Breast epithelium (tissue), 4 donors: Measurements from ENCODE around the gene DOCK11. TPM values are rescaled to one million over a fixed set of nuclear protein-coding genes. Genes with fewer than 3 reads are reported as not detected.
A peak's percentile ranks its signal among the peaks of the same experiment; 100 is the strongest.

Source experiments
- DNase-seq, 2 donors: peaks; one replicate each; pipeline ENCODE4 v3.0.0-alpha.2; 2019; ENCODE audit warnings: low spot score in 2 of 2
- H3K27ac ChIP-seq, 2 donors: fragments of 200-600 bp; sonication (generic) in 1 of 2; one replicate each; pipeline ENCODE4 v1.5.1; 2016 to 2019; ENCODE audit warnings: mild to moderate bottlenecking in 1 of 2
- H3K27me3 ChIP-seq, 2 donors: fragments of 200-600 bp; sonication (generic) in 1 of 2; one replicate each; pipeline versions ENCODE4 v1.5.1 to v1.6.0; 2017 to 2019; ENCODE audit warnings: control low read depth in 1 of 2, mild to moderate bottlenecking in 1 of 2
- H3K36me3 ChIP-seq: fragments of 200-600 bp; one replicate; pipeline ENCODE4 v1.5.1; 2019
- H3K4me1 ChIP-seq, 2 donors: fragments of 200-600 bp; sonication (generic); one replicate each; pipeline ENCODE4 v1.5.1; 2016 to 2019; ENCODE audit warnings: control low read depth in 1 of 2
- H3K4me3 ChIP-seq, 3 donors: fragments of 200-600 bp; sonication (generic); 1 replicate in 2 of 3; 2 replicates in 1 of 3; pipeline ENCODE4 v1.5.1; 2016 to 2019; ENCODE audit warnings: mild to moderate bottlenecking in 3 of 3, moderate library complexity in 2 of 3
- H3K9me3 ChIP-seq, 2 donors: fragments of 200-600 bp; sonication (generic) in 1 of 2; one replicate each; pipeline ENCODE4 v1.5.1; 2016 to 2019; ENCODE audit warnings: control low read depth in 1 of 2
- CTCF ChIP-seq, 3 donors: fragments of 450-650 bp; IDR thresholded peaks; one replicate each; pipeline ENCODE4 v1.5.1; 2016 to 2017; ENCODE audit warnings: antibody characterized with exemption in 3 of 3, mild to moderate bottlenecking in 3 of 3, moderate library complexity in 3 of 3
- POLR2A ChIP-seq: fragments of 450-650 bp; IDR thresholded peaks from one replicate; pipeline ENCODE4 v1.6.1; 2016; ENCODE audit warnings: antibody characterized with exemption, mild to moderate bottlenecking, moderate library complexity
- POLR2AphosphoS5 ChIP-seq, 3 donors: sonication (generic); formaldehyde crosslinking; IDR thresholded peaks; one replicate each; pipeline ENCODE4 v1.6.1; 2017; ENCODE audit warnings: antibody characterized with exemption in 3 of 3
- intact Hi-C: fragments of 100-400 bp; cut with DNase I; formaldehyde crosslinking; loops from one replicate; pipeline ENCODE4 v1.15.1; 2023; ENCODE audit warnings: low total_unique reads
- total RNA-seq, 3 donors: library from RNA; depleted of rRNA; stranded (reverse); fragments of >200 nt; gene quantifications; one replicate each; pipeline ENCODE4 v1.1.0, GENCODE V29; 2016

DOCK11 gene
- total RNA-seq, 3 donors from 2014 or later = 25.3 to 138 (median 26.9) TPM

DNA sequence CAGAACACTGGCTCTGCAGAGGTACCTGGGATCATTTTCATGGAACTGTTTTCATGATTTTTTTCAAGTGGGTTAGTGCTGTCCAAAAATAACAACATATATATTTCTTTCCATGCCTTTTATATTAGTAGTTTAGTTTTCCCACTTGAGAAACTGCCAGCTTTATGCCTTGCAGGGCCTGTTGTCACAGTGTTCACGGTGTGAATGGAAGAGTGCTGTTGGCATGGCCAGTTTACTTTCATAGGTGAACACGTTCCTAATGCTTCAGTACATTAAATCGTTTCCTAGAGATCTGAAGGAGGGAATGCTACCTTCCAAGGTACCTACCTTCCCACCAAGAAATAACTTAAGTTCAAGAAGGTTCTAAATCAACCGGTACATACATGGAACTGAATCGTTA lies 12.6 kb downstream of the DOCK11 start:
- intact Hi-C loops = no loop called here
- no peak for DNase-seq
- Histone ChIP-seq H3K27me3 (peaks cover 0 to 19% of the 10 kb centered on the region in 2 donors), H3K9me3 (no peaks in the 10 kb centered on the region), H3K36me3 (no peaks in the 10 kb centered on the region), H3K4me1 (no peaks in the 10 kb centered on the region), H3K4me3 (no peak overlapping the region), H3K27ac (no peak overlapping the region)
- no peak for TF ChIP-seq CTCF (IDR thresholded peaks at IDR 0.05)

DNA sequence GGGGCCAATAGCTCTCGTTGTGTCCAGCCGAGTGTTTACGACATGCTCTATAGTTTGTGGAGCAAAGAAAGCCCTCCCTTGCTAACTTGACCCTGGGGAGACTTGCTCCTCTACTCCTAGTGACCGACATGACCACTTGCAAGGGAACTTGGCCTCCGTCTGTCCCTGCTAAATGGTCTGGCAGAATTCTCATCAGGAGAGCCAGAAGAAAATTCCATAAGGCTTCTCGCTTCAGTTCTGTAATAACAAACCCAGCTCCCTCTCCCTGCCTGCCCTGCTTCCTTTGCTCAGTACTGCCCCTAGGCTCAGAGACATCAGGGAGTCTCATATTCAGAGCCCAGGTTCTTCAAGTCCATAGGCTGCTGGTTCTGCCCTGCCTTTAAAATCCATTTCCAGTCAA lies 13.0 kb downstream of the DOCK11 start:
- TF ChIP-seq POLR2A (no peak), CTCF (IDR thresholded peaks at IDR 0.05) (no peak), POLR2AphosphoS5 (IDR thresholded peaks at IDR 0.05) (no peak)
- Histone ChIP-seq H3K27ac (no peak overlapping the region), H3K36me3 (no peaks in the 10 kb centered on the region), H3K4me3 (no peak overlapping the region), H3K27me3 (peaks cover 0 to 19% of the 10 kb centered on the region in 2 donors), H3K4me1 (no peaks in the 10 kb centered on the region), H3K9me3 (no peaks in the 10 kb centered on the region)
- intact Hi-C loops = no loop called here
- no peak for DNase-seq

DNA sequence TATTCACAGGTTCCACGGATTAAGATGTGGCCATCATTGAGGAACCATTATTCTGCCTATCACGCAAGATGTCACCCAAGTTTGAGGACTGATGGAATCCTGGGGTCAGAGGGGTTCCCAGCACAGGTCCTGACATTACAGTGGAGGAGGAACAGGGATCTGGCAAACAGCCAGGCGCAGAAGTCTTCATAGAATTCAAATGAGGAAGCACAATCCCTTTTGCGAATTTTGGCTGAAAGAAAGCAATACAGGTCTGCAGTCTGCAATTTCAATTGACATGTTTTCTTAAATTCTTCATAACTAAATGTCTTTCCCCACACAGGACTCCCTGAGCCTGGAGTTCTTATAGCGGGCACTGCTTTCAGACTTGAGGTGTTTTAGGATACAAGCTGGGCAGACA lies 14.5 kb downstream of the DOCK11 start:
- Histone ChIP-seq H3K27ac (no peak overlapping the region), H3K4me1 (no peaks in the 10 kb centered on the region)

DNA sequence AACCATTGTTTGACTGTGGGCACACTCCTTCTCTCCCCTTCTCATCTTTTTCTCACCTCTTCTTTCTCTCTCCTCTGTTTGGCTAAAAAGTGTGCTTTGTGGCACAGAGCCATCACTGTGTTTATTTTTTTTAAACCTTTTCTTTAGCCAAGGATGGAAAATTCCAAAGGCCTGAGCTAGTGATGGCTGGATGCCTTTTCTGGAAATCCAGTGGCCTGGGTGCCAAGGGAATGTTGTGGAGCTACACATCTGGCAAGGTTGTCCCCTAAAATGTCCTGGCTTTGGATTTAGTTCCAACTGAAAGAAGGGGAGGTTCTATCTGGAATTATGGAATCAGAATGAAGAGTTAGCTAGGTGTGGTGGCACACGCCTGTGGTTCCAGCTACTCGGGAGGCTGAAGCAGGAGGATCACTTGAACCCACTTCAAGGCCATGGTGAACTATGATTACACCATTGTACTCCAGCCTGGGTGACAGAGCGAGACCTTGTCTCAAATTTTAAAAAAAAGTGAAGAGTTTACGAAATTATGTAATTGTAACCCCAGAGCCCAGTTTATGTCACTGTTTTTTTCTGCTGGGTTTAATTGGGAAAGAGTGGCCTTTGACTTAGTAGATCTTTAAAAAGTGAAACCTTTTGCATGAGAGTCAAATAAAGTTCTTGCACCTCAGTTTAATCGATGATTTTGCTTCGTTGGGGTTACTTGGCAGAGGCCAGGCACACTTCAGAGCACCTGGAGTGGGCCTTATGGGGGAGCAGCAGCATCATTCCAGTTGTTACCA lies 17.7 kb downstream of the DOCK11 start:
- TF ChIP-seq POLR2A (no peak), CTCF (IDR thresholded peaks at IDR 0.05) (no peak), POLR2AphosphoS5 (IDR thresholded peaks at IDR 0.05) (no peak)
- no peaks in the 10 kb centered on the region for H3K36me3 ChIP-seq
- H3K4me1 ChIP-seq = no peaks in the 10 kb centered on the region
- H3K9me3 ChIP-seq = peaks cover 0 to 7% of the 10 kb centered on the region in 2 donors
- no peak overlapping the region for H3K4me3 ChIP-seq
- intact Hi-C loops = no loop called here
- peak overlapping the region in 1 of 2 donors; percentile 25 for H3K27ac ChIP-seq
- peaks cover 0 to 23% of the 10 kb centered on the region in 2 donors for H3K27me3 ChIP-seq
- DNase-seq = no peak

More for the DNA sequence above, 14.5 kb downstream of the DOCK11 start:
- peaks cover 0 to 7% of the 10 kb centered on the region in 2 donors for H3K9me3 ChIP-seq
- no peaks in the 10 kb centered on the region for H3K36me3 ChIP-seq
- no peak overlapping the region for H3K4me3 ChIP-seq
- TF ChIP-seq POLR2A (no peak), CTCF (IDR thresholded peaks at IDR 0.05) (no peak), POLR2AphosphoS5 (IDR thresholded peaks at IDR 0.05) (no peak)
- intact Hi-C loops = no loop called here
- DNase-seq = no peak
- peaks cover 0 to 19% of the 10 kb centered on the region in 2 donors for H3K27me3 ChIP-seq

GRCh38 chrX:118519411-118520215 lies 24.0 kb downstream of the DOCK11 start:
- intact Hi-C loops = no loop called here
- no peaks in the 10 kb centered on the region for H3K4me1 ChIP-seq
- peak overlapping the region in 1 of 2 donors; percentile 72 for H3K27ac ChIP-seq
- TF ChIP-seq CTCF (IDR thresholded peaks at IDR 0.05) (no peak), POLR2A (no peak), POLR2AphosphoS5 (IDR thresholded peaks at IDR 0.05) (no peak)
- H3K36me3 ChIP-seq = no peaks in the 10 kb centered on the region
- DNase-seq = no peak
- peaks cover 0 to 5% of the 10 kb centered on the region in 2 donors for H3K27me3 ChIP-seq
- H3K9me3 ChIP-seq = peaks cover 0 to 3% of the 10 kb centered on the region in 2 donors
- no peak overlapping the region for H3K4me3 ChIP-seq
